Stimulated activated CD4-positive, alpha-beta T cell treated with anti-CD3 and anti-CD28 coated beads, Interleukin-1b, Interleukin-23, amount 100 ng/mL, for 48 hours (primary cell): ENCODE data around the gene LDHA.

Source experiments
- DNase-seq: peaks from one replicate; pipeline ENCODE4 v3.0.0-alpha.2; 2020

The LDHA gene

DNA sequence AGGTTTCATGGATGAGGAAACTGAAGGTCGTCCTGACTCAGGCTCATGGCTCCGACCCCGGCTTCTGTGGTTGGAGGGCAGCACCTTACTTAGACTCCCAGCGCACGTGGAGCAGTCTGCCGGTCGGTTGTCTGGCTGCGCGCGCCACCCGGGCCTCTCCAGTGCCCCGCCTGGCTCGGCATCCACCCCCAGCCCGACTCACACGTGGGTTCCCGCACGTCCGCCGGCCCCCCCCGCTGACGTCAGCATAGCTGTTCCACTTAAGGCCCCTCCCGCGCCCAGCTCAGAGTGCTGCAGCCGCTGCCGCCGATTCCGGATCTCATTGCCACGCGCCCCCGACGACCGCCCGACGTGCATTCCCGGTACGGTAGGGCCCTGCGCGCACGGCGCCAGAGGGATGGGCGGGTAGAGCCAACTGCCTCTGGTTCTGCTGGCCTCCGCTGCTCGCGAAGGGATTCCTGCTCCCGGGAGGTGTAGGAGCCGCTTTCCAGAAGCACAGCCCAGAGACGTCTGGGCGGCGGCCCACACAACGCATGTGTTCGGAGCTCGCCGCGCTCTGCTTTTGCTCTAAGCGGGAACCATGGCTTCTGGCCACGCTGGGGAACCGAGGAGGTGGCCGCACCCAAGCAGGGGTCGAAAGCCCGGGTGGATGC, at the start of gene LDHA:
Gene LDHA (plus strand): TSS at position 289 of the 653 bp plus-strand sequence. CDS start 2,280 bp downstream, outside the sequence.
- peak; percentile 99 for DNase-seq

GRCh38 chr11:18347471-18348125, 46.8 kb upstream of the LDHA start:
- no peak for DNase-seq

- no peak for DNase-seq
Observed at GRCh38 chr11:18352581-18352980, 41.8 kb upstream of the LDHA start.

DNA sequence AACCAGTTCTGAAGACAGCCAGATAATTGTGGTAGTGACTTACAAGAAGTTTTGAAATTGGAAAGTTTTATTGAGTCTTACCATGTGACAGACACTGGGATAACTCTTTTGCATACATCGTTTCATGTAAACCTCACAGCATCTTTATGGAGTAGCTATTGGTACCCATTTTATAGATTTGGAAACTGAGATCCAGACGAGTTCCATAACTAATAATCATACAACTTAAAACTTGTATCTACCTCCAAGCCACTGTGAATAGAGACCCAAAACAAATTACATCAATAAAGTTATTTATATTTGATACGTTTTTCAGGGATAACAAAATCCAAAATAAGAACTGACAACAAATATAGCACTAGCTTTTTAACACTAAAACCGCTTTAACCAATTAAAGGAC, 35.7 kb upstream of the LDHA start:
- DNase-seq: no peak

DNA sequence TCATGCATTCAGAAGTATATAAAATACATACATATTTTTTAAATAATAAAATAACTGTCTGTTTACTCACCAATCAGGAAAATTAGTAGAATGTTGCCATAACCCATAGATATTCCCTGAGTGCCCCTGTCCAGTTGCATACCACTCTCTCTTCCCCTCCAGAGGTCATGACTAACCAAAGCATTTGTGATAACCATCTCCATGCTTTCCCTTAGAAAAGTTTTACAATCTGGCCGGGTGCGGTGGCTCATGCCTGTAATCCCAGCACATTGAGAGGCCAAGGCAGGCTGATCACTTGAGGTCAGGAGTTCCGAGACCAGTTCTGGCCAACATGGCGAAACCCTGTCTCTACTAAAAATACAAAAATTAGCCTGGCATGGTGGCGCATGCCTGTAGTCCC, 33.2 kb upstream of the LDHA start:
- no peak for DNase-seq

DNA sequence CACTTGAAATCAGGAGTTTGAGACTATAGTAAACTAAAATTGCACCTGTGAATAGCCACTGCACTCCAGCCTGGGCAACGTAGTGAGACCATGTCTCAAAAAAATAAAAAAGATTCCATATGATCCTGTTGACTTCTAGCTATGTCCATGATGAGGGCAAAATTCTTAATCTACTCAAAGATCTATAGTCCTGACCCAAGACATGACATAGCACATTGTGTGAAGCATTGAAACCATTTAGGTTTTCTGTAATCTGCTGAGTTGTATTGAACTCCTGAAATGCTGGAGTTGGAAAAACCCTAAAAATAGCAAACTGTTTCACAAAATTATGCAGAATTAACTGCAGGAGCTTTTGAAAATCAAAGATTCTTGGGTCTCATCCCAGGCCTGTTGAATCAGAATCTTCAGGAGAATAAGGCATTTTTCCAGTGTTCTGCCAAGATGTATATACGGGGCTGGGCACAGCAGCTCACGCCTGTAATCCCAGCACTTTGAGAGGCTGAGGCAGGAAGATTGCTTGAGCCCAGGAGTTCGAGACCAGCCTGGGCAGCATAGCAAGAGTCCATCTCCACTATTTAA, 29.8 kb upstream of the LDHA start:
- DNase-seq: no peak

DNA sequence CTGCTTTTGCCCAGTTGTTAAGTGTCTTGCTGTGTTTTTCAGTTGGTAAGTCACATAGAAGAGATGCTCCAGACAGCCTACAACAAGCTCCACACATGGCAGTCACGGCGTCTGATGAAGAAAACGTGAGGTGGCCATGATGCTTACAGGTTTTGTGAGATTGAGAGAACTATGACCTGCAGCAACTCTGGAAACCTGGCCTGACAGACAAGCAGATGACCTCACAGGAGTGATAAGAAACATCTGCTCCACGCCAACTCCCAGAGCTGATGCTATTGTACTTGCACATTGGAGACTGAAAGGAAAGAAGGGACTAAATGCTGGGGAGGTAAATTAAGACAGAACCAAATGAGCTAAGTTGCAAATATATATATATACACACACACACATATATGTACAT, 28.6 kb upstream of the LDHA start:
- no peak for DNase-seq

DNA sequence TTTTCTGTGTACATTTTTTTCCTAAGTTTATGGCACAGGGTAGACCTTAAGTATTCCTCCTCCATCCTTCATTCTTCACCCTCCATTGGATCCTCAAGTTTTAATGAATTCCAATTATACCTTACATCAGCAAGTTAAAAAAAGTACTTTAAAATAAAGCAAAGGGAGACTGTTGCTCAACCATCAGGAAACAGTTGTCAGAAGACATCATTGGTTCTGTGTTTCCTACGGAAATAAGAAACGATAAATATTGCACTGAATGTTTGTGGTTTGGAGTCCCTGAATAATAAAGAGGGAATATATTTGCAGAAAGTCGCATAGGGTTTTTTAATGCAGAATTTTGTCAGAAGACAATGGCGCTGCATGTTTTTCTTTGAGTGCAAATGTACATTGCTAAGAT, 28.1 kb upstream of the LDHA start:
- DNase-seq: no peak

DNA sequence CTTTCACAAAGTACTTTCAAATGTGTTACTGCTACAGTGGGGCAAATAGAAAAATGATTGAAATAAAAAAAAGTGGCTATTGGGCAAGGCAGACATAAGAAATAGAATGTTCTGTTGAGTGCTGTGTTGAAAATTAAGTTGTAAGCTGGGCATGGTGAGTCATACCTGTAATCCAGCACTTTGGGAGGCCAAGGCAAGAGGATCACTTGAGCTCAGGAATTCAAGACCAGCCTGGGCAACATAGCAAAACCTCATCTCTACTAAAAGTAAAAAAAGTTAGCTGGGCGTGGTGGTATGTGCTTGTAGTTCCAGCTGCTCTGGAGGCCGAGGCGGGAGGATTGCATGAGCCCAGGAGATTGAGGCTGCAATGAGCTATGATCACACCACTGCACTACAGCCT, 26.9 kb upstream of the LDHA start:
- no peak for DNase-seq

- no peak for DNase-seq
Observed at GRCh38 chr11:18368221-18368620, 26.1 kb upstream of the LDHA start.

- no peak for DNase-seq
Observed at GRCh38 chr11:18369398-18369797, 25.0 kb upstream of the LDHA start.

DNA sequence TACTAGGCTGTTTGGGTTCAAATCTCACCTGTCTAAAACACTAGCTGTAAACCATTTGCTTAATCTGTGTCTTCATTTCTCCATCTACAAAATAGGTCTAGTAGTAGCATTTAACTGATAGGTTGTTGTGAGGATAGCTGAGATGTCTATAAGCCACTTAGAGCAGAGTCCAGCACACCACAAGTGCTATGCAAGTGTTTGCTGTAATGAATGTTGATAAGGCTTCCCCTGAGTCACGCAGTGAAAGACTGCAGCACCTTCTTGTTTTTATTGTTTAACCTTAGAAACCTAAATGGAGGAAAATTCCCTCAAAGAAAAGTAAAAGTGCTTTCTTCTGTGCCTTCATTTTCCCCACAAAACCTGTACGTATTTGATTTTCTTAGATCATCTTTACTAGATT, 23.1 kb upstream of the LDHA start:
- no peak for DNase-seq

DNA sequence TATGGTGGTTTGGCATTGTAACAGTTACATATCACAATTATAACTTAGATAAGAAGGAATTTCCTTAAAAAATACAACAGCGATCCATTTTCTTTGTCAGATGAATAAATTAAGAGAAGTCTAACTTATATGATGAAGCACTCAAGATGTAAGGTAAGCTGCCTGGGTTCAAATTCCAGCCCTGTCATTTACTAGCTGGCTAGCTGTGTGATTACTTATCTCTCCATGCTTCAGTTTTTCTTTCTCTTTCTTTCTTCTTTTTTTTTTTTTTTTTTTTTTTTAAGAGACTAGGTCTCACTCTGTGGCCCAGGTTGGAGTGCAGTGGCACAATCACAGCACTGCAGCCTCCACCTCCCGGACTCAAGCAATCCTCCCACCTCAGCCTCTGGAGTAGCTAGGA, 22.2 kb upstream of the LDHA start:
- no peak for DNase-seq

DNA sequence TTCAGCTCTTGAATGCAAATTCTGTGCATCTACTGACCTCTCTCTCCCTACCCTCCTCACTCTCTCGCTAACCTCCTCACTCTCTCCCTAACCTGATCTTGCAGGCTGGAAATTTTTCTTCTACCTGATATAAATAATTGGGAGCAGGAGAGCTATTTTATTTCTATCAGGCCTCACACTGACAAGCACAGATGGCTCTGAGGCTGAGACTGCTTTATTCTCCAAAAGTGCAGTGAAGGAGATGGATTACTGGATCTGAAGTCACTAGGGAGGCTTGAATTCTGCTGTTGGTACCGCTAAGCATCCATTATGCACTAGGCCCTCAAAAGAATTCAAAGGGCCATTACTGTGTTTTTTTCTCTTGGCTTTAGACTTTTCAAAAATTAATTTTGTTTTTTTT, 19.4 kb upstream of the LDHA start:
- no peak for DNase-seq

GRCh38 chr11:18375941-18376340, 18.4 kb upstream of the LDHA start:
- DNase-seq: no peak

DNA sequence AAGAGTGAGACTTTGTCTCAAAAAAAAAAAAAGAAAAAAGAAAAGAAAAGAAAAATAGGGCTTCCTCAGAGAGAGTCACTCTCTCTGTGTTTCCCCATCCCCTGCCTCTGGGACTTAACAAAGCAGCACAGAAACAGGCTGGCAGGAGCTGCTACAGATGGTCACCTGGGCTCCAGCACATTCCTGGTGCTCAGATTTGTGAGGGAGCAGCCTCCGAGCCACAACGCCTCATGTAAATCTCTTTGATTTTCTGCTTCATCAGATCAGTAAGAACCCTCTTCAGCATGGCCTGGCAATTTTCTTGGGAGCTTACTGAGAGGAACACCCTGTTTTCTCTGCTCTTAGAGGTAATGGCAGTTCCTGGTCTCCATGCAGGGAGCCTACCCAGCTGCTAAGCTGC, 15.2 kb upstream of the LDHA start:
- DNase-seq: no peak

DNA sequence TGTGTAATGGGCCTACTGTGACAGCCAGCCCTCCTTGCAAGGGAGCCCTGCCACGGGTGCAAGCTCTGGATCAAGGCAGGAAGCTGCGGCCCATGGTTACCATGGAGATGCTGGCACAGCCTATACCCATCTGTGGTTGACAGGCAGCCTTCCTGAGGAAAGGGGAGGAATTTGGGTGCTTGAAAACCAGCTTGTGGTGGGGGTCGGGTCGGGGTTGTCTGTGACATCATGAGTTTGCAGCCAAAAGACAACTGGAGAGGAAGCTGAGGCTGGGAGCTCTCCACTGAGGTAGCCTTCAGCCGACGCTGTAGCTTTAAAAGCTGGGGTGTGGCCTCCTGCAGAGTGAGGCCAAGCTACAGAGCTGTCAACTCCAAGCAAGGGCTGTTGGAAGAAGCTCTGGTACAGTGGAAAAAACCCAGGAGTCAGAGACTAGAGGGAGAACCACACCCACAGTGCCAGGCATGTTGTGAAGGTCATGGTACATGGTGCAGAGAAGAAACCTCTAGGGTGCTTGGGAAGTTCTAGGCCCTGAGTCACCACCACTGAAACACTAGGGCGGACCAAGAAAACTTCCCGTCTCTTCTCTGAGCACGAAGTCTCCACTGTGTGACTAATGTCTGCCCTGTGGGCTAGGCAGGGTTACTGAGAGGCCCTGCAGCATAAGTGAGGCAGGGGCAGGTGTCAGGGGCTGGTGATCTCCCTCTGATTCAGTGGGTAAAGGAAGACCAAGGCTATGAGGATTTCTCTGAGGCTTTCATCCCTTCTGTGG, 10.8 kb upstream of the LDHA start:
- DNase-seq: peak; percentile 91

DNA sequence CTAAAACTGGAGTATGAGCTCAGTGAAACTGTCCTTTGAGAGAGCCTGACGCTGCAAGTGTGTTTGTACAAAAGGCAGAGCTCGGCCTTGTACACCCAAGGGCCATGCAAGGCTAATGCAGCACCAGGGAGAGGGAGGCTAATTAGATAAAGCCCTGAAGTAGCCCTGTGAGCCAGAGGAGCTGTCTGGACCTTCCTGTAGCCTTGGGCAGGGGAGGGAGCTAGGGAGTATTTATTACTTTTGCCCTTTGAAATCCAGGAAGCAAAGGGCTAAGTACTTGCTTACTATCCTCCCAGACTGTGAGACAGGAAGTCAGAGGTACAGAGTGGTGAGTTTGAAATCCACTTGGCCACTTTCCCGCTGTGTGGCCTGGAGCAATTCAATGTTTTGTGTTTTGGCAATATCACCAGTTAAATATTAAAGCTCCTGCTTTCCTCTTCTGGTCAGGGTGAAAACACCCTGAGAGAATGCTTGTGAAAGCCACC, 10.2 kb upstream of the LDHA start:
- peak; percentile 10 for DNase-seq

DNA sequence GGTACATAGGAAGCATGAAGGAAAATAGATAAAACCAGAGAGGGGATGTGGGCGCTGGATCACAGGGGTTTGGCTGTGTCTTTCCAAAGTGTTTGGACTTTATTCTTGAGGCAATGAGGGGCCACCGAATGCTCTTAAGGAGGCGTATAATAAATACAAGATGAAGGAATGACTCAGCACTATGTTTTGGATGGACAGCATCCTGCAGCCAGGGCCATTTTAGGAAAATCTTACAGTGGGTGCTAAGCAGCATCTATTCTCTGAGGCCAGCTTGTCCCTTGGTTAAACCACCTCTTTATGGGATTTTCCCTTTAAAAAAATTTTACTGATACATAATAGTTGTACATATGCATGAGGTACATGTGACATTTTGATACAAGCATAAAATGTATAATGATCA, 4.3 kb upstream of the LDHA start:
- no peak for DNase-seq

- DNase-seq: peak; percentile 14
Observed at GRCh38 chr11:18392434-18393321, 1.7 kb upstream of the LDHA start.

GRCh38 chr11:18393581-18394274, 635 bp upstream of the LDHA start:
- peak; percentile 44 for DNase-seq
